ENCODE results near the gene EBLN1.

GRCh38 chr10:22171131-22171530 lies 46.7 kb downstream of the EBLN1 start:
- TF ChIP-seq CTCF (IDR thresholded peaks at IDR 0.05) (no peak), POLR2A (IDR thresholded peaks at IDR 0.05) (no peak)

All from right lobe of liver (tissue), 4 donors.